SU-DHL-6 (cell line): ENCODE results near the gene E2F3.

Source experiments
- H2AFZ ChIP-seq: fragments of 200-600 bp; sonication (generic); 2 replicates; pipeline ENCODE4 v1.6.1; 2014; ENCODE audit warnings: low read depth, mild to moderate bottlenecking, moderate library complexity, mixed read lengths, antibody characterized with exemption, low read length; ENCODE audit not compliant: severe bottlenecking
- H3F3A ChIP-seq: fragments of 200-600 bp; shearing (Covaris generic); 2 replicates; pipeline ENCODE4 v1.6.0; 2016; ENCODE audit warnings: antibody characterized with exemption, mild to moderate bottlenecking; ENCODE audit not compliant: insufficient read depth
- H3K27ac ChIP-seq: fragments of 200-600 bp; sonication (generic); 2 replicates; pipeline ENCODE4 v1.5.1; 2016; ENCODE audit warnings: low read depth, mild to moderate bottlenecking, low read length, moderate library complexity, mixed read lengths
- H3K27me3 ChIP-seq: fragments of 200-600 bp; sonication (generic), shearing (Covaris generic); 2 replicates; pipeline ENCODE4 v1.6.0; 2014; ENCODE audit warnings: mild to moderate bottlenecking, low read length
- H3K36me3 ChIP-seq: fragments of 200-600 bp; sonication (generic); 2 replicates; pipeline ENCODE4 v1.6.1; 2014; ENCODE audit warnings: mild to moderate bottlenecking, low read length, mixed read lengths
- H3K4me2 ChIP-seq: fragments of 300-600, 200-600 bp; shearing (Covaris generic), sonication (generic); 2 replicates; pipeline ENCODE4 v1.6.0; 2014; ENCODE audit warnings: low read length, low read depth, mild to moderate bottlenecking; ENCODE audit not compliant: poor library complexity, severe bottlenecking
- H3K4me3 ChIP-seq: fragments of 200-600 bp; sonication (generic); 2 replicates; pipeline ENCODE4 v1.5.1; 2014; ENCODE audit warnings: antibody characterized with exemption, low read length, mild to moderate bottlenecking, mixed read lengths; ENCODE audit not compliant: insufficient read depth, poor library complexity, severe bottlenecking
- H3K79me2 ChIP-seq: fragments of 200-600 bp; sonication (generic); 2 replicates; pipeline ENCODE4 v1.6.1; 2014; ENCODE audit warnings: mild to moderate bottlenecking, low read length, moderate library complexity; ENCODE audit not compliant: insufficient read depth
- H3K9ac ChIP-seq: fragments of 200-600 bp; sonication (generic); 2 replicates; pipeline ENCODE4 v1.7.0; 2014; ENCODE audit warnings: mild to moderate bottlenecking, low read length
- H3K9me2 ChIP-seq: fragments of 200-600 bp; sonication (generic); replicated peaks from 2 replicates; pipeline ENCODE4 v1.6.1; 2014; ENCODE audit warnings: low read length; ENCODE audit not compliant: insufficient read depth
- H3K9me3 ChIP-seq: fragments of 200-600 bp; sonication (generic); 2 replicates; pipeline ENCODE4 v1.6.1; 2014; ENCODE audit warnings: low read length, mixed read lengths; ENCODE audit not compliant: insufficient read depth
- H4K20me1 ChIP-seq: fragments of 200-600 bp; sonication (generic); 2 replicates; pipeline ENCODE4 v1.6.1; 2014; ENCODE audit warnings: low read depth, mild to moderate bottlenecking, antibody characterized with exemption, low read length, moderate library complexity, mixed read lengths
- CTCF ChIP-seq: fragments of 200-600 bp; sonication (generic); IDR thresholded peaks from one replicate; pipeline ENCODE4 v1.5.1; 2017; ENCODE audit warnings: antibody characterized with exemption, mild to moderate bottlenecking, low read length, moderate library complexity; ENCODE audit not compliant: insufficient read depth, poor library complexity, severe bottlenecking
- EZH2phosphoT487 ChIP-seq: fragments of 200-600 bp; sonication (generic), shearing (Covaris generic); conservative IDR thresholded peaks from 2 replicates; pipeline ENCODE4 v1.6.1; 2018; ENCODE audit warnings: mild to moderate bottlenecking, antibody characterized with exemption, low read length, moderate library complexity, mixed read lengths

The E2F3 gene

GRCh38 chr6:20542927-20543602, 141.4 kb downstream of the E2F3 start:
- no peak overlapping the region for H3K9ac ChIP-seq
- H3K27ac ChIP-seq, result no peak overlapping the region
- no peaks in the 10 kb centered on the region for H3K9me3 ChIP-seq
- H3K36me3 ChIP-seq, result peaks cover 21% of the 10 kb centered on the region
- H3K4me2 ChIP-seq, result no peak overlapping the region
- H4K20me1 ChIP-seq, result peaks cover 5% of the 10 kb centered on the region; the same call in 1 of the 2 replicates
- no peak overlapping the region for H3K4me3 ChIP-seq
- no peaks in the 10 kb centered on the region for H3K9me2 ChIP-seq
- no peaks in the 10 kb centered on the region for H3F3A ChIP-seq
- no peaks in the 10 kb centered on the region for H3K27me3 ChIP-seq
- TF ChIP-seq CTCF (no peak), EZH2phosphoT487 (no peak)
- no peak overlapping the region for H2AFZ ChIP-seq
- peaks cover 63% of the 10 kb centered on the region for H3K79me2 ChIP-seq
